Measurements from ENCODE around the gene ADAMTS20.

ADAMTS20 gene

GRCh38 chr12:43317156-43317555 is 234.8 kb downstream of the ADAMTS20 start:
- no peaks in the 10 kb centered on the region for H3F3A ChIP-seq (ENCODE audit: insufficient read depth, low read length)
- H3K4me2 ChIP-seq (ENCODE audit: low read depth, low read length): no peak overlapping the region
- H3K4me3 ChIP-seq (ENCODE audit: low read length): no peak overlapping the region
- DNase-seq: no peak
- no peaks in the 10 kb centered on the region for H4K20me1 ChIP-seq (ENCODE audit: insufficient read depth, low read length)
- no peaks in the 10 kb centered on the region for H3K9me2 ChIP-seq (replicated peaks; ENCODE audit: insufficient read depth, low read length)
- H3K4me1 ChIP-seq (ENCODE audit: low read length): no peaks in the 10 kb centered on the region
- H3K79me2 ChIP-seq (ENCODE audit: low read length): no peaks in the 10 kb centered on the region
- H3K36me3 ChIP-seq (replicated peaks; ENCODE audit: insufficient read depth, low read length): no peaks in the 10 kb centered on the region
- H2AFZ ChIP-seq (ENCODE audit: low read length): no peak overlapping the region
- TF ChIP-seq CTCF (IDR thresholded peaks at IDR 0.05; ENCODE audit: low read length) (no peak), EZH2 (optimal IDR thresholded peaks at IDR 0.05; ENCODE audit: low read depth, low read length) (no peak), EZH2phosphoT487 (IDR thresholded peaks at IDR 0.05; ENCODE audit: low read length) (no peak)
- no peaks in the 10 kb centered on the region for H3K27me3 ChIP-seq (replicated peaks; ENCODE audit: insufficient read depth, low read length)
- no peaks in the 10 kb centered on the region for H3K9me3 ChIP-seq (replicated peaks; ENCODE audit: insufficient read depth, low read length)
- no peak overlapping the region for H3K9ac ChIP-seq (ENCODE audit: low read length)
- no peak overlapping the region for H3K27ac ChIP-seq (ENCODE audit: low read length)

DNA sequence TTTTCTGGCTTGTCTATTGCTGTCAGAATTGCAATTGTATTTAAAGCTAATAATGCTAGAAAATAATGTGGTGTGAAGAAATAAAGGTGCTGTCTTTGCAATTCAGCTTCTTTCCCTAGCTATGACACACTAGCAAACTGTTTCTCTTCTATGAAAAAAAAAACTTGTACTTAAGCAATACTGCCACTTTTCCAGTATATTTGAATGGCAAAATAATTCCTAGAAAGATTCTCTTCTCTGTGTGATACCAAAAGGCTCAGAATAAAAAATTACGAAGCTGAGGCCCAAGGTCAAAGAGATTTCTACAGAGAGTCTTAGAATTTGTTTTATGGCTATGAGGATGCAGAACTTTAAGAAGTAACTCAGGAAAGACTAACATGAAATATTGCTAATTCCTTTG is 235.5 kb downstream of the ADAMTS20 start:
- Histone ChIP-seq H4K20me1 (ENCODE audit: insufficient read depth, low read length) (no peaks in the 10 kb centered on the region), H3K27me3 (replicated peaks; ENCODE audit: insufficient read depth, low read length) (no peaks in the 10 kb centered on the region), H3K9me2 (replicated peaks; ENCODE audit: insufficient read depth, low read length) (no peaks in the 10 kb centered on the region), H3K27ac (ENCODE audit: low read length) (no peak overlapping the region), H3K4me2 (ENCODE audit: low read depth, low read length) (no peak overlapping the region), H3K4me3 (ENCODE audit: low read length) (no peak overlapping the region), H3K79me2 (ENCODE audit: low read length) (no peaks in the 10 kb centered on the region), H3K36me3 (replicated peaks; ENCODE audit: insufficient read depth, low read length) (no peaks in the 10 kb centered on the region), H3K4me1 (ENCODE audit: low read length) (no peaks in the 10 kb centered on the region), H3K9me3 (replicated peaks; ENCODE audit: insufficient read depth, low read length) (no peaks in the 10 kb centered on the region), H2AFZ (ENCODE audit: low read length) (no peak overlapping the region), H3F3A (ENCODE audit: insufficient read depth, low read length) (no peaks in the 10 kb centered on the region), H3K9ac (ENCODE audit: low read length) (no peak overlapping the region)
- DNase-seq: no peak
- TF ChIP-seq EZH2phosphoT487 (IDR thresholded peaks at IDR 0.05; ENCODE audit: low read length) (no peak), EZH2 (optimal IDR thresholded peaks at IDR 0.05; ENCODE audit: low read depth, low read length) (no peak), CTCF (IDR thresholded peaks at IDR 0.05; ENCODE audit: low read length) (no peak)

DNA sequence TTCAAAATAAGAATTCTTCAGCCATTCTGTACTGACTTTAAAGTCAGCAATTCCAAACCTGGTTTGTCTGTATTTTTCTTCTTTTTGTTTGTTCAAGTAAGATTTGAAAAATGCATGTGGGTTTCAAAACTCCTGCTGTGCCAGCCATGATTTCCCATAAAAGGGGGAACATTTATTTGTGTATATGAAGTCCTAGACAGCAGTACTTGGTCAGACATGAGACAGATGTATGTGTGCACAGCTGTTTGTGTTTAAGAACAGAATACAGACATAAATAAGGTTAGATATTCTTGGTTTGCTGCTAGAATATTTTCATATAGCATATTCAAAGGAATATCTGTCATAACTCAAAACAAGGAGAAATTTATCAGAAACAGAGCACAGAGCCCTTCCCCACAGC is 236.0 kb downstream of the ADAMTS20 start:
- no peaks in the 10 kb centered on the region for H3K79me2 ChIP-seq (ENCODE audit: low read length)
- no peaks in the 10 kb centered on the region for H3F3A ChIP-seq (ENCODE audit: insufficient read depth, low read length)
- TF ChIP-seq EZH2 (optimal IDR thresholded peaks at IDR 0.05; ENCODE audit: low read depth, low read length) (no peak), EZH2phosphoT487 (IDR thresholded peaks at IDR 0.05; ENCODE audit: low read length) (no peak), CTCF (IDR thresholded peaks at IDR 0.05; ENCODE audit: low read length) (no peak)
- H3K27me3 ChIP-seq (replicated peaks; ENCODE audit: insufficient read depth, low read length): no peaks in the 10 kb centered on the region
- H3K9me2 ChIP-seq (replicated peaks; ENCODE audit: insufficient read depth, low read length): no peaks in the 10 kb centered on the region
- H2AFZ ChIP-seq (ENCODE audit: low read length): no peak overlapping the region
- no peaks in the 10 kb centered on the region for H3K4me1 ChIP-seq (ENCODE audit: low read length)
- no peak for DNase-seq
- no peaks in the 10 kb centered on the region for H3K9me3 ChIP-seq (replicated peaks; ENCODE audit: insufficient read depth, low read length)
- H3K27ac ChIP-seq (ENCODE audit: low read length): no peak overlapping the region
- no peak overlapping the region for H3K4me3 ChIP-seq (ENCODE audit: low read length)
- H3K4me2 ChIP-seq (ENCODE audit: low read depth, low read length): no peak overlapping the region
- H4K20me1 ChIP-seq (ENCODE audit: insufficient read depth, low read length): no peaks in the 10 kb centered on the region
- H3K36me3 ChIP-seq (replicated peaks; ENCODE audit: insufficient read depth, low read length): no peaks in the 10 kb centered on the region
- H3K9ac ChIP-seq (ENCODE audit: low read length): no peak overlapping the region

Measured in MM.1S (cell line).